ENCODE results near the gene COX5A. TPM values are rescaled to one million over a fixed set of nuclear protein-coding genes. Genes with fewer than 3 reads are reported as not detected.
"Not testable (repeated sequence)": the region's sequence is repeated elsewhere in the genome, so short reads cannot be mapped to it uniquely, and the experiment has no call there.

Gene COX5A
- total RNA-seq, 1 donor from 2014 or later: 333 TPM

GRCh38 chr15:74892313-74892712, 45.6 kb downstream of the COX5A start:
- no peak overlapping the region for H3K4me3 Mint-ChIP-seq (ENCODE audit: low read depth)
- H3K9me3 Mint-ChIP-seq: no peaks in the 10 kb centered on the region
- intact Hi-C loops (cut with micrococcal nuclease): no loop called here
- H3K27ac Mint-ChIP-seq: no peak overlapping the region
- DNase-seq (ENCODE audit: low spot score): no peak
- H3K4me1 Mint-ChIP-seq (ENCODE audit: low read depth): peaks cover 36% of the 10 kb centered on the region
- H3K36me3 Mint-ChIP-seq (ENCODE audit: low read depth): peaks cover 55% of the 10 kb centered on the region
- no peaks in the 10 kb centered on the region for H3K27me3 Mint-ChIP-seq (ENCODE audit: low read depth)

- intact Hi-C loops (cut with micrococcal nuclease): loop anchor here (2.0 kb wide), 1 partner anchor 15 kb away; the partner anchor contains the start of gene FAM219B
- Mint-ChIP-seq H3K4me3 (ENCODE audit: low read depth) (peak overlapping the region; percentile 47), H3K36me3 (ENCODE audit: low read depth) (peaks cover 46% of the 10 kb centered on the region), H3K9me3 (no peaks in the 10 kb centered on the region), H3K4me1 (ENCODE audit: low read depth) (peaks cover 36% of the 10 kb centered on the region), H3K27me3 (ENCODE audit: low read depth) (no peaks in the 10 kb centered on the region), H3K27ac (peak overlapping the region; percentile 65)
- no peak for DNase-seq (ENCODE audit: low spot score)
Measured at GRCh38 chr15:74891469-74891868, 46.4 kb downstream of the COX5A start.

GRCh38 chr15:74890665-74890960, 47.3 kb downstream of the COX5A start:
- Mint-ChIP-seq H3K4me1 (ENCODE audit: low read depth) (peaks cover 36% of the 10 kb centered on the region), H3K27me3 (ENCODE audit: low read depth) (no peaks in the 10 kb centered on the region), H3K9me3 (no peaks in the 10 kb centered on the region), H3K27ac (peak overlapping the region; percentile 81), H3K4me3 (ENCODE audit: low read depth) (peak overlapping the region; percentile 82), H3K36me3 (ENCODE audit: low read depth) (peaks cover 41% of the 10 kb centered on the region)
- intact Hi-C loops (cut with micrococcal nuclease): loop anchor here (2.0 kb wide), 1 partner anchor 16 kb away; the partner anchor contains the start of gene FAM219B
- no peak for DNase-seq (ENCODE audit: low spot score)

- peaks cover 37% of the 10 kb centered on the region for H3K36me3 Mint-ChIP-seq (ENCODE audit: low read depth)
- peak within 1 kb of the TSS; percentile 82 for H3K4me3 Mint-ChIP-seq (ENCODE audit: low read depth)
- H3K27me3 Mint-ChIP-seq (ENCODE audit: low read depth): no peaks in the 10 kb centered on the region
- DNase-seq (ENCODE audit: low spot score): peak; percentile 82
- peaks cover 36% of the 10 kb centered on the region for H3K4me1 Mint-ChIP-seq (ENCODE audit: low read depth)
- H3K27ac Mint-ChIP-seq: peak within 1 kb of the TSS; percentile 81
- H3K9me3 Mint-ChIP-seq: no peaks in the 10 kb centered on the region
- intact Hi-C loops (cut with micrococcal nuclease): loop anchor here (1.0 to 2.0 kb wide), 3 partner anchors 17 to 45 kb away; partner anchors contain the start of genes FAM219B and SCAMP2
Measured at GRCh38 chr15:74889883-74890664, 47.8 kb downstream of the COX5A start, which contains the start of gene MPI. MPI (plus strand) TSS chr15:74890042; CDS start chr15:74890074, 32 bp downstream.

- peaks cover 38% of the 10 kb centered on the region for H3K4me1 Mint-ChIP-seq (ENCODE audit: low read depth)
- H3K4me3 Mint-ChIP-seq (ENCODE audit: low read depth): peak overlapping the region; percentile 82
- intact Hi-C loops (cut with micrococcal nuclease): loop anchor here (1.0 kb wide), 2 partner anchors 16 to 44 kb away; partner anchors contain the start of gene SCAMP2
- no peaks in the 10 kb centered on the region for H3K27me3 Mint-ChIP-seq (ENCODE audit: low read depth)
- peak; percentile 15 for DNase-seq (ENCODE audit: low spot score)
- H3K36me3 Mint-ChIP-seq (ENCODE audit: low read depth): peaks cover 33% of the 10 kb centered on the region
- H3K27ac Mint-ChIP-seq: peak overlapping the region; percentile 81
- H3K9me3 Mint-ChIP-seq: no peaks in the 10 kb centered on the region
Measured at GRCh38 chr15:74889390-74889882, 48.4 kb downstream of the COX5A start.

GRCh38 chr15:74888716-74889115, 49.2 kb downstream of the COX5A start:
- Mint-ChIP-seq H3K9me3 (no peaks in the 10 kb centered on the region), H3K4me1 (ENCODE audit: low read depth) (peaks cover 42% of the 10 kb centered on the region), H3K4me3 (ENCODE audit: low read depth) (peak overlapping the region; percentile 82), H3K36me3 (ENCODE audit: low read depth) (peaks cover 30% of the 10 kb centered on the region), H3K27me3 (ENCODE audit: low read depth) (no peaks in the 10 kb centered on the region), H3K27ac (peak overlapping the region; percentile 81)
- intact Hi-C loops (cut with micrococcal nuclease): loop anchor here (1.0 kb wide), 2 partner anchors 15 to 43 kb away; partner anchors contain the start of gene SCAMP2
- DNase-seq (ENCODE audit: low spot score): no peak

GRCh38 chr15:74887537-74888193, 50.2 kb downstream of the COX5A start:
- H3K9me3 Mint-ChIP-seq; H3K4me3 Mint-ChIP-seq (ENCODE audit: low read depth); H3K27me3 Mint-ChIP-seq (ENCODE audit: low read depth); intact Hi-C loops (cut with micrococcal nuclease); DNase-seq (ENCODE audit: low spot score); H3K27ac Mint-ChIP-seq: not testable (repeated sequence)
- Mint-ChIP-seq H3K4me1 (ENCODE audit: low read depth) (peaks cover 33% of the 10 kb centered on the region), H3K36me3 (ENCODE audit: low read depth) (peaks cover 19% of the 10 kb centered on the region)

GRCh38 chr15:74885461-74885860, 52.4 kb downstream of the COX5A start:
- H3K27ac Mint-ChIP-seq: no peak overlapping the region
- DNase-seq (ENCODE audit: low spot score): no peak
- H3K27me3 Mint-ChIP-seq (ENCODE audit: low read depth): no peaks in the 10 kb centered on the region
- H3K36me3 Mint-ChIP-seq (ENCODE audit: low read depth): peaks cover 1% of the 10 kb centered on the region
- H3K4me1 Mint-ChIP-seq (ENCODE audit: low read depth): peaks cover 22% of the 10 kb centered on the region
- peaks cover 6% of the 10 kb centered on the region for H3K9me3 Mint-ChIP-seq
- intact Hi-C loops (cut with micrococcal nuclease): no loop called here
- H3K4me3 Mint-ChIP-seq (ENCODE audit: low read depth): no peak overlapping the region

- Mint-ChIP-seq H3K4me3 (ENCODE audit: low read depth) (no peak overlapping the region), H3K9me3 (peaks cover 6% of the 10 kb centered on the region), H3K27me3 (ENCODE audit: low read depth) (no peaks in the 10 kb centered on the region), H3K27ac (no peak overlapping the region), H3K4me1 (ENCODE audit: low read depth) (peaks cover 18% of the 10 kb centered on the region), H3K36me3 (ENCODE audit: low read depth) (no peaks in the 10 kb centered on the region)
- DNase-seq (ENCODE audit: low spot score): no peak
- intact Hi-C loops (cut with micrococcal nuclease): no loop called here
Measured at GRCh38 chr15:74884428-74885223, 53.2 kb downstream of the COX5A start.

- peaks cover 6% of the 10 kb centered on the region for H3K9me3 Mint-ChIP-seq
- H3K4me1 Mint-ChIP-seq (ENCODE audit: low read depth): peaks cover 9% of the 10 kb centered on the region
- no peak for DNase-seq (ENCODE audit: low spot score)
- H3K27ac Mint-ChIP-seq: no peak overlapping the region
- no peaks in the 10 kb centered on the region for H3K27me3 Mint-ChIP-seq (ENCODE audit: low read depth)
- intact Hi-C loops (cut with micrococcal nuclease): no loop called here
- no peaks in the 10 kb centered on the region for H3K36me3 Mint-ChIP-seq (ENCODE audit: low read depth)
- H3K4me3 Mint-ChIP-seq (ENCODE audit: low read depth): no peak overlapping the region
Measured at GRCh38 chr15:74882528-74882927, 55.3 kb downstream of the COX5A start.

- peaks cover 4% of the 10 kb centered on the region for H3K4me1 Mint-ChIP-seq (ENCODE audit: low read depth)
- H3K4me3 Mint-ChIP-seq (ENCODE audit: low read depth): no peak overlapping the region
- H3K27me3 Mint-ChIP-seq (ENCODE audit: low read depth): peaks cover 1% of the 10 kb centered on the region
- H3K27ac Mint-ChIP-seq: no peak overlapping the region
- DNase-seq (ENCODE audit: low spot score): no peak
- no peaks in the 10 kb centered on the region for H3K36me3 Mint-ChIP-seq (ENCODE audit: low read depth)
- H3K9me3 Mint-ChIP-seq: peaks cover 6% of the 10 kb centered on the region
- intact Hi-C loops (cut with micrococcal nuclease): no loop called here
Measured at GRCh38 chr15:74878273-74878672, 59.6 kb downstream of the COX5A start.

- DNase-seq (ENCODE audit: low spot score): peak; percentile 29
- Mint-ChIP-seq H3K36me3 (ENCODE audit: low read depth) (peaks cover 23% of the 10 kb centered on the region), H3K27ac (peak overlapping the region; percentile 89), H3K4me3 (ENCODE audit: low read depth) (peak overlapping the region; percentile 98), H3K27me3 (ENCODE audit: low read depth) (peaks cover 1% of the 10 kb centered on the region), H3K4me1 (ENCODE audit: low read depth) (peaks cover 31% of the 10 kb centered on the region), H3K9me3 (no peaks in the 10 kb centered on the region)
- intact Hi-C loops (cut with micrococcal nuclease): loop anchor here (1.0 to 5.0 kb wide), 5 partner anchors 15 to 863 kb away; partner anchors contain the start of genes COX5A and FAM219B
Measured at GRCh38 chr15:74873756-74874424, 64.0 kb downstream of the COX5A start.

All from activated T-helper 2 cell treated with anti-CD3 and anti-CD28 coated beads, Interferon-gamma antibody, Interleukin-2, Interleukin-4, amounts not matched to agents 10 μg/mL and 5 μg/mL and 100 μg/mL, durations not matched to agents 14 hours and 24 hours and 36 hours (primary cell).